Neural cell (in vitro differentiated cells): Measurements from ENCODE around the gene TYSND1. TPM values are rescaled to one million over a fixed set of nuclear protein-coding genes. Genes with fewer than 3 reads are reported as not detected.

ENCODE experiments used
- H2AFZ ChIP-seq: fragments of 200-600, 300-800 bp; sonication (generic), shearing (Covaris generic); 2 replicates; pipeline ENCODE4 v1.6.0; 2014; ENCODE audit warnings: low read depth, mild to moderate bottlenecking, antibody characterized with exemption, low read length, moderate library complexity
- H3F3A ChIP-seq: fragments of 200-600 bp; shearing (Covaris generic); 2 replicates; pipeline ENCODE4 v1.6.1; 2016; ENCODE audit warnings: mild to moderate bottlenecking, moderate library complexity, mixed read lengths, antibody characterized with exemption, low read length; ENCODE audit not compliant: insufficient read depth, poor library complexity, severe bottlenecking
- H3K27ac ChIP-seq: fragments of 200-600, 300-800 bp; sonication (generic), shearing (Covaris generic); 2 replicates; pipeline ENCODE4 v1.5.1; 2014; ENCODE audit warnings: mild to moderate bottlenecking, low read length, moderate library complexity
- H3K27me3 ChIP-seq: fragments of 300-800, 200-600 bp; sonication (generic), shearing (Covaris generic); 2 replicates; pipeline ENCODE4 v1.6.0; 2014; ENCODE audit warnings: mild to moderate bottlenecking, low read depth, low read length, moderate library complexity; ENCODE audit not compliant: insufficient read depth
- H3K36me3 ChIP-seq: fragments of 300-800, 200-600 bp; sonication (generic), shearing (Covaris generic); 2 replicates; pipeline ENCODE4 v1.5.1; 2014; ENCODE audit warnings: mild to moderate bottlenecking, antibody characterized with exemption, low read length, moderate library complexity; ENCODE audit not compliant: insufficient read depth
- H3K4me2 ChIP-seq: fragments of 300-800, 200-600 bp; sonication (generic), shearing (Covaris generic); 2 replicates; pipeline ENCODE4 v1.6.0; 2014; ENCODE audit warnings: mild to moderate bottlenecking, low read length
- H3K4me3 ChIP-seq: fragments of 300-800, 200-600 bp; sonication (generic), shearing (Covaris generic); 2 replicates; pipeline ENCODE4 v1.5.1; 2014; ENCODE audit warnings: mild to moderate bottlenecking, low read length, moderate library complexity
- H3K79me2 ChIP-seq: fragments of 200-600 bp; shearing (Covaris generic); replicated peaks from 2 replicates; pipeline ENCODE4 v1.6.0; 2014; ENCODE audit warnings: mild to moderate bottlenecking, low read length, moderate library complexity; ENCODE audit not compliant: insufficient read depth
- H3K9ac ChIP-seq: fragments of 300-800, 200-600 bp; sonication (generic), shearing (Covaris generic); 2 replicates; pipeline ENCODE4 v1.6.1; 2016; ENCODE audit warnings: mild to moderate bottlenecking, low read length, mixed read lengths
- H3K9me2 ChIP-seq: fragments of 200-600 bp; shearing (Covaris generic); 2 replicates; pipeline ENCODE4 v1.6.1; 2016; ENCODE audit warnings: mild to moderate bottlenecking, low read length, mixed read lengths; ENCODE audit not compliant: insufficient read depth
- H3K9me3 ChIP-seq: fragments of 200-600, 300-800 bp; sonication (generic), shearing (Covaris generic); 2 replicates; pipeline ENCODE4 v1.6.1; 2016; ENCODE audit warnings: mild to moderate bottlenecking, mixed run types, low read length, moderate library complexity, mixed read lengths
- H4K20me1 ChIP-seq: fragments of 200-600 bp; shearing (Covaris generic); 2 replicates; pipeline ENCODE4 v1.6.1; 2016; ENCODE audit warnings: mild to moderate bottlenecking, mixed run types; ENCODE audit not compliant: insufficient read depth
- CTCF ChIP-seq: fragments of 450-650 bp; IDR thresholded peaks from 2 replicates; pipeline ENCODE4 v1.5.1; 2014; ENCODE audit warnings: antibody characterized with exemption, mild to moderate bottlenecking, moderate library complexity; ENCODE audit not compliant: poor library complexity, severe bottlenecking
- EP300 ChIP-seq: fragments of 450-650 bp; conservative IDR thresholded peaks from 2 replicates; pipeline ENCODE4 v1.6.1; 2014; ENCODE audit warnings: antibody characterized with exemption, mild to moderate bottlenecking, moderate library complexity; ENCODE audit not compliant: poor library complexity, severe bottlenecking
- EZH2 ChIP-seq: fragments of 200-600, 300-800 bp; shearing (Covaris generic), sonication (generic); IDR thresholded peaks from 2 replicates; pipeline ENCODE4 v1.6.1; 2014; ENCODE audit warnings: antibody characterized with exemption, low read length, borderline replicate concordance, mild to moderate bottlenecking; ENCODE audit not compliant: insufficient read depth, poor library complexity, severe bottlenecking
- MXI1 ChIP-seq: fragments of 450-650 bp; conservative IDR thresholded peaks from 2 replicates; pipeline ENCODE4 v1.6.1; 2014; ENCODE audit warnings: antibody characterized with exemption, mild to moderate bottlenecking; ENCODE audit not compliant: poor library complexity, severe bottlenecking
- POLR2AphosphoS5 ChIP-seq: IDR thresholded peaks from 2 replicates; pipeline ENCODE4 v1.6.1; 2012
- RAD21 ChIP-seq: fragments of 450-650 bp; conservative IDR thresholded peaks from 2 replicates; pipeline ENCODE4 v1.6.1; 2014; ENCODE audit warnings: antibody characterized with exemption, mild to moderate bottlenecking, moderate library complexity
- REST ChIP-seq: IDR thresholded peaks from 2 replicates; pipeline ENCODE4 v1.6.1; 2012; ENCODE audit warnings: borderline replicate concordance
- SMC3 ChIP-seq: fragments of 450-650 bp; conservative IDR thresholded peaks from 2 replicates; pipeline ENCODE4 v1.6.1; 2014; ENCODE audit warnings: antibody characterized with exemption, mild to moderate bottlenecking, moderate library complexity; ENCODE audit not compliant: poor library complexity
- TAF1 ChIP-seq: IDR thresholded peaks from 2 replicates; pipeline ENCODE4 v1.6.1; 2012; ENCODE audit warnings: low read depth
- polyA plus RNA-seq: library from polyadenylated mRNA; depleted of rRNA; stranded (reverse); fragments of >200 nt; gene quantifications from 2 replicates; pipeline ENCODE4 v1.2.3, GENCODE V29; 2014

TYSND1 gene
- polyA plus RNA-seq, 1 donor from 2014 or later: 10.3 TPM

GRCh38 chr10:70090013-70090412, 56.5 kb downstream of the TYSND1 start:
- no peak overlapping the region for H3K4me2 ChIP-seq
- H3K36me3 ChIP-seq: peaks cover 12% of the 10 kb centered on the region
- TF ChIP-seq EZH2 (no peak), RAD21 (no peak), POLR2AphosphoS5 (no peak), REST (no peak), MXI1 (no peak), TAF1 (no peak), CTCF (no peak), EP300 (no peak), SMC3 (no peak)
- H3K9me2 ChIP-seq: no peaks in the 10 kb centered on the region
- no peaks in the 10 kb centered on the region for H4K20me1 ChIP-seq
- no peak overlapping the region for H3K4me3 ChIP-seq
- no peaks in the 10 kb centered on the region for H3K9me3 ChIP-seq
- no peaks in the 10 kb centered on the region for H3K27me3 ChIP-seq
- H3K27ac ChIP-seq: no peak overlapping the region
- H3K79me2 ChIP-seq: peaks cover 3% of the 10 kb centered on the region
- H3F3A ChIP-seq: no peaks in the 10 kb centered on the region
- no peak overlapping the region for H2AFZ ChIP-seq
- no peak overlapping the region for H3K9ac ChIP-seq

GRCh38 chr10:70088308-70088698, 58.2 kb downstream of the TYSND1 start:
- no peak overlapping the region for H3K4me2 ChIP-seq
- no peaks in the 10 kb centered on the region for H3K27me3 ChIP-seq
- H3K9ac ChIP-seq: no peak overlapping the region
- TF ChIP-seq CTCF (no peak), TAF1 (no peak), REST (no peak), EP300 (no peak), POLR2AphosphoS5 (no peak), RAD21 (no peak), SMC3 (no peak), EZH2 (no peak), MXI1 (no peak)
- H3K9me3 ChIP-seq: no peaks in the 10 kb centered on the region
- no peaks in the 10 kb centered on the region for H4K20me1 ChIP-seq
- H3K4me3 ChIP-seq: no peak overlapping the region
- peaks cover 3% of the 10 kb centered on the region for H3K79me2 ChIP-seq
- H3K9me2 ChIP-seq: no peaks in the 10 kb centered on the region
- H3K36me3 ChIP-seq: peaks cover 2% of the 10 kb centered on the region
- H2AFZ ChIP-seq: no peak overlapping the region
- H3F3A ChIP-seq: no peaks in the 10 kb centered on the region
- H3K27ac ChIP-seq: no peak overlapping the region
